HG03175 (cell line): ENCODE results near the gene NKTR.
A peak's percentile ranks its signal among the peaks of the same experiment; 100 is the strongest.
"Not testable (repeated sequence)": the region's sequence is repeated elsewhere in the genome, so short reads cannot be mapped to it uniquely, and the experiment has no call there.

Experiments used
- ATAC-seq: cut with Tn5 transposase; IDR thresholded peaks from one replicate; pipeline ENCODE4 v1.9.1; 2021; ENCODE audit warnings: mild to moderate bottlenecking, moderate library complexity; ENCODE audit not compliant: unreplicated experiment

NKTR gene

GRCh38 chr3:42593635-42594034 is 6.9 kb upstream of the NKTR start:
- ATAC-seq, result no peak

- no peak for ATAC-seq
These were observed 4.8 kb upstream of the NKTR start for GRCh38 chr3:42595682-42596081.

GRCh38 chr3:42597098-42597497 is 3.4 kb upstream of the NKTR start:
- not testable (repeated sequence) for ATAC-seq

- peak; percentile 20 for ATAC-seq
These were observed 631 bp downstream of the NKTR start for GRCh38 chr3:42600958-42601675.

GRCh38 chr3:42601896-42602581 is 1.6 kb downstream of the NKTR start:
- no peak for ATAC-seq

- ATAC-seq, result no peak
These were observed 2.5 kb downstream of the NKTR start for GRCh38 chr3:42602961-42603360.

GRCh38 chr3:42605546-42606173 is 5.2 kb downstream of the NKTR start:
- ATAC-seq, result no peak

GRCh38 chr3:42608581-42608980 is 8.1 kb downstream of the NKTR start:
- no peak for ATAC-seq

GRCh38 chr3:42610976-42611375 is 10.5 kb downstream of the NKTR start:
- ATAC-seq, result no peak

GRCh38 chr3:42612217-42612616 is 11.7 kb downstream of the NKTR start:
- ATAC-seq, result no peak

GRCh38 chr3:42612928-42613327 is 12.4 kb downstream of the NKTR start:
- peak; percentile 50 for ATAC-seq

- no peak for ATAC-seq
These were observed 13.0 kb downstream of the NKTR start for GRCh38 chr3:42613462-42613861.

- ATAC-seq, result no peak
These were observed 31.1 kb downstream of the NKTR start for GRCh38 chr3:42631620-42632019.

- ATAC-seq, result no peak
These were observed 31.7 kb downstream of the NKTR start for GRCh38 chr3:42632146-42632545.

GRCh38 chr3:42633544-42633943 is 33.1 kb downstream of the NKTR start:
- no peak for ATAC-seq

- peak; percentile 50 for ATAC-seq
These were observed 34.6 kb downstream of the NKTR start for GRCh38 chr3:42635111-42635510.

- ATAC-seq, result no peak
These were observed 36.5 kb downstream of the NKTR start for GRCh38 chr3:42637001-42637400.

- ATAC-seq, result peak; percentile 51
These were observed 37.9 kb downstream of the NKTR start for GRCh38 chr3:42638339-42638842.

- ATAC-seq, result no peak
These were observed 38.7 kb downstream of the NKTR start for GRCh38 chr3:42639192-42639591.

- no peak for ATAC-seq
These were observed 39.6 kb downstream of the NKTR start for GRCh38 chr3:42640129-42640528.

GRCh38 chr3:42640771-42641370 is 40.4 kb downstream of the NKTR start:
- no peak for ATAC-seq
